ENCODE data around the gene DRAM2.
A peak's percentile ranks its signal among the peaks of the same experiment; 100 is the strongest.

DRAM2 gene

GRCh38 chr1:111139956-111140679 is at the start of gene DRAM2, which contains the start of gene CEPT1:
Gene DRAM2 (minus strand): TSS chr1:111140093. CDS start chr1:111131554, 8,539 bp downstream.
Gene CEPT1 (plus strand): TSS chr1:111140223. CDS start chr1:111147715, 7,492 bp downstream.
- TF ChIP-seq ZBTB7A (IDR thresholded peaks at IDR 0.05; ENCODE audit: low read depth): peak; percentile 37; the same call in 1 of the 2 replicates
- TF ChIP-seq TAF1 (IDR thresholded peaks at IDR 0.05; ENCODE audit: low read depth): peak; percentile 85
- TF ChIP-seq CEBPB (IDR thresholded peaks at IDR 0.05): no peak; the same call in 1 of the 2 replicates
- no peak for TF ChIP-seq EP300 (IDR thresholded peaks at IDR 0.05; ENCODE audit: borderline replicate concordance)
- TF ChIP-seq TCF12 (IDR thresholded peaks at IDR 0.05; ENCODE audit: low read depth): 0 out of 2 replicates have a peak, but pooled peaks have one; percentile 13
- no peak for TF ChIP-seq REST (IDR thresholded peaks at IDR 0.05; ENCODE audit: low read depth)
- TF ChIP-seq, protein P1, sequence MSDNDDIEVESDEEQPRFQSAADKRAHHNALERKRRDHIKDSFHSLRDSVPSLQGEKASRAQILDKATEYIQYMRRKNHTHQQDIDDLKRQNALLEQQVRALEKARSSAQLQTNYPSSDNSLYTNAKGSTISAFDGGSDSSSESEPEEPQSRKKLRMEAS (IDR thresholded peaks at IDR 0.05): peak; percentile 25; the same call in 1 of the 2 replicates

DNA sequence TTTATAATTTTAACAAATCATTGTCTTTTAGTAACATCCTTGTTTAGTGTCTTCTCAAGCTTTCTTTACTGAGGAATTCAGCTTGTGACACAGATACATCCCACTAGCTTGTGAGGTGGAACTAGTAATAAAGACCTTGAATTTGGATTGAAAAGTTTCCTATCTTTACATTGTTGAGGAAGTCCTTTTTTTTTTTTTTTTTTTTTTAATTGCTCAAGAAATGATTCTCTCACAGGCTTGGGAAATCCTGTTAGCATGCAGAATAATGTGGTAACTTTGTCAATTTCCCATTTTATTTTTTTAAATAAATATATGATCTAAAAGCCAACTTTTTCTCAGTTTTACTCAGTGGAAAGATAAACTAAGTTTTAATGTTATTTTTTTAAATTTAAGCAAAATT is 44.8 kb upstream of the DRAM2 start:
- TF ChIP-seq NFIC (IDR thresholded peaks at IDR 0.05) (no peak), TAF1 (IDR thresholded peaks at IDR 0.05; ENCODE audit: low read depth) (no peak), ZBTB7A (IDR thresholded peaks at IDR 0.05; ENCODE audit: low read depth) (no peak), TEAD4 (IDR thresholded peaks at IDR 0.05) (no peak), EP300 (IDR thresholded peaks at IDR 0.05; ENCODE audit: borderline replicate concordance) (no peak), RAD21 (IDR thresholded peaks at IDR 0.05; ENCODE audit: low read depth) (no peak), EGR1 (IDR thresholded peaks at IDR 0.05) (no peak), REST (IDR thresholded peaks at IDR 0.05; ENCODE audit: low read depth) (no peak), CREB1 (IDR thresholded peaks at IDR 0.05; ENCODE audit: low read depth) (no peak), FOXM1 (IDR thresholded peaks at IDR 0.05; ENCODE audit: borderline replicate concordance, low read depth) (no peak)
- TF ChIP-seq, protein P2, sequence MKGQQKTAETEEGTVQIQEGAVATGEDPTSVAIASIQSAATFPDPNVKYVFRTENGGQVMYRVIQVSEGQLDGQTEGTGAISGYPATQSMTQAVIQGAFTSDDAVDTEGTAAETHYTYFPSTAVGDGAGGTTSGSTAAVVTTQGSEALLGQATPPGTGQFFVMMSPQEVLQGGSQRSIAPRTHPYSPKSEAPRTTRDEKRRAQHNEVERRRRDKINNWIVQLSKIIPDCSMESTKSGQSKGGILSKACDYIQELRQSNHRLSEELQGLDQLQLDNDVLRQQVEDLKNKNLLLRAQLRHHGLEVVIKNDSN (IDR thresholded peaks at IDR 0.05): no peak
- TF ChIP-seq, protein P1 (IDR thresholded peaks at IDR 0.05): no peak

- TF ChIP-seq ZBTB7A (IDR thresholded peaks at IDR 0.05; ENCODE audit: low read depth) (no peak), YY1 (IDR thresholded peaks at IDR 0.05; ENCODE audit: low read depth) (no peak), TAF1 (IDR thresholded peaks at IDR 0.05; ENCODE audit: low read depth) (no peak), FOXM1 (IDR thresholded peaks at IDR 0.05; ENCODE audit: borderline replicate concordance, low read depth) (no peak), EGR1 (IDR thresholded peaks at IDR 0.05) (no peak), REST (IDR thresholded peaks at IDR 0.05; ENCODE audit: low read depth) (no peak), CEBPB (IDR thresholded peaks at IDR 0.05) (no peak), NFIC (IDR thresholded peaks at IDR 0.05) (no peak), RAD21 (IDR thresholded peaks at IDR 0.05; ENCODE audit: low read depth) (no peak), TEAD4 (IDR thresholded peaks at IDR 0.05) (no peak)
- TF ChIP-seq, protein P1 (IDR thresholded peaks at IDR 0.05): no peak
These were observed 43.6 kb upstream of the DRAM2 start for GRCh38 chr1:111183308-111184069.

DNA sequence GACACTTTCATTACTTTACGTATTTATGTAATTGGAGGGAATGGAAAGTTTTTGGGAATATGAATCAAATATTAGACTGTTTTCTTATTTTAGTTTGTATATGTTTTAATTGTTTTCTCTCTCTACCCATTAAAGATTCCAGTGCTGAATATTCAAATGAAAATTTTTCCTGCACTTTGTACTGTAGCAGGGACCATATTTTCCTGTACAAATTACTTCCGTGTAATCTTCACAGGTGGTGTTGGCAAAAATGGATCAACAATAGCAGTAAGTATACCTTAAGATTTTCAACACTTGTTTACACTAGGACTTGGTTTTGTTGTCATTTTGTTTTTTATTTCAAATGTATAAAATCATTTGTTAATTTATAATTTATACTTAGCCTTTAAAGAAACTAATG is 42.2 kb upstream of the DRAM2 start:
- no peak for TF ChIP-seq NFIC (IDR thresholded peaks at IDR 0.05)
- TF ChIP-seq EP300 (IDR thresholded peaks at IDR 0.05; ENCODE audit: borderline replicate concordance): no peak
- TF ChIP-seq CEBPB (IDR thresholded peaks at IDR 0.05): no peak
- TF ChIP-seq TAF1 (IDR thresholded peaks at IDR 0.05; ENCODE audit: low read depth): no peak
- TF ChIP-seq TEAD4 (IDR thresholded peaks at IDR 0.05): no peak
- no peak for TF ChIP-seq FOXM1 (IDR thresholded peaks at IDR 0.05; ENCODE audit: borderline replicate concordance, low read depth)
- TF ChIP-seq ZBTB7A (IDR thresholded peaks at IDR 0.05; ENCODE audit: low read depth): no peak
- TF ChIP-seq, protein P1 (IDR thresholded peaks at IDR 0.05): no peak
- TF ChIP-seq EGR1 (IDR thresholded peaks at IDR 0.05): no peak
- no peak for TF ChIP-seq REST (IDR thresholded peaks at IDR 0.05; ENCODE audit: low read depth)
- no peak for TF ChIP-seq TCF12 (IDR thresholded peaks at IDR 0.05; ENCODE audit: low read depth)
- TF ChIP-seq, protein P2 (IDR thresholded peaks at IDR 0.05): no peak
- TF ChIP-seq CREB1 (IDR thresholded peaks at IDR 0.05; ENCODE audit: low read depth): no peak
- no peak for TF ChIP-seq RAD21 (IDR thresholded peaks at IDR 0.05; ENCODE audit: low read depth)
